GM12864 (cell line): Measurements from ENCODE around the gene TMEM254.
"Not testable (repeated sequence)": the region's sequence is repeated elsewhere in the genome, so short reads cannot be mapped to it uniquely, and the experiment has no call there.

Experiments
- DNase-seq: peaks from one replicate; pipeline ENCODE4 v3.0.0-alpha.2; 2011; ENCODE audit warnings: low read depth
- H3K4me3 ChIP-seq: 2 replicates; pipeline ENCODE4 v1.5.1; 2011; ENCODE audit warnings: mild to moderate bottlenecking, low read depth, low read length, control low read depth
- TF ChIP-seq, protein P1 (sequence below): IDR thresholded peaks from 2 replicates; pipeline ENCODE4 v1.5.1; 2011; ENCODE audit warnings: low read depth, mild to moderate bottlenecking, moderate library complexity, low read length, control low read depth, inconsistent platforms; ENCODE audit errors: missing control alignments

The TMEM254 gene

GRCh38 chr10:80064120-80064886, 14.2 kb upstream of the TMEM254 start:
- TF ChIP-seq, protein P1, sequence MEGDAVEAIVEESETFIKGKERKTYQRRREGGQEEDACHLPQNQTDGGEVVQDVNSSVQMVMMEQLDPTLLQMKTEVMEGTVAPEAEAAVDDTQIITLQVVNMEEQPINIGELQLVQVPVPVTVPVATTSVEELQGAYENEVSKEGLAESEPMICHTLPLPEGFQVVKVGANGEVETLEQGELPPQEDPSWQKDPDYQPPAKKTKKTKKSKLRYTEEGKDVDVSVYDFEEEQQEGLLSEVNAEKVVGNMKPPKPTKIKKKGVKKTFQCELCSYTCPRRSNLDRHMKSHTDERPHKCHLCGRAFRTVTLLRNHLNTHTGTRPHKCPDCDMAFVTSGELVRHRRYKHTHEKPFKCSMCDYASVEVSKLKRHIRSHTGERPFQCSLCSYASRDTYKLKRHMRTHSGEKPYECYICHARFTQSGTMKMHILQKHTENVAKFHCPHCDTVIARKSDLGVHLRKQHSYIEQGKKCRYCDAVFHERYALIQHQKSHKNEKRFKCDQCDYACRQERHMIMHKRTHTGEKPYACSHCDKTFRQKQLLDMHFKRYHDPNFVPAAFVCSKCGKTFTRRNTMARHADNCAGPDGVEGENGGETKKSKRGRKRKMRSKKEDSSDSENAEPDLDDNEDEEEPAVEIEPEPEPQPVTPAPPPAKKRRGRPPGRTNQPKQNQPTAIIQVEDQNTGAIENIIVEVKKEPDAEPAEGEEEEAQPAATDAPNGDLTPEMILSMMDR, result no peak
- no peak overlapping the region for H3K4me3 ChIP-seq
- no peak for DNase-seq

DNA sequence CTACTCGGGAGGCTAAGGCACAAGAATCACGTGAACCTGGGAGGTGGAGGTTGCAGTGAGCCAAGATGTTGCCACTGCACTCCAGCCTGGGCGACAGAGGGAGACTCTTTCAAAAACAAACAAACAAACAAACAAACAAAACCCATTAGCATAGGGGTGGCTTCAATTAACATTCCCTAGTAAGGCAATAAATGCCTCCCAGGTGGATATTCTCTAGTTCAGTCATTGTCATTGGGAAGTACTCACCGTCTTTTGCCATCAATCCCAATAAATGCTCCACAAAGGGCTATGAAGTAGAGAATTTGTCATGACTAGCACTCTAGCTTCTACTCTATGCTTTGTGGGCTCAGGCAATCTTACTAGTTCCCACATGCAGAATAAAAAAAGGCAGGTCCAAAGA, 11.7 kb upstream of the TMEM254 start:
- TF ChIP-seq, protein P1, result no peak
- no peak overlapping the region for H3K4me3 ChIP-seq
- no peak for DNase-seq

DNA sequence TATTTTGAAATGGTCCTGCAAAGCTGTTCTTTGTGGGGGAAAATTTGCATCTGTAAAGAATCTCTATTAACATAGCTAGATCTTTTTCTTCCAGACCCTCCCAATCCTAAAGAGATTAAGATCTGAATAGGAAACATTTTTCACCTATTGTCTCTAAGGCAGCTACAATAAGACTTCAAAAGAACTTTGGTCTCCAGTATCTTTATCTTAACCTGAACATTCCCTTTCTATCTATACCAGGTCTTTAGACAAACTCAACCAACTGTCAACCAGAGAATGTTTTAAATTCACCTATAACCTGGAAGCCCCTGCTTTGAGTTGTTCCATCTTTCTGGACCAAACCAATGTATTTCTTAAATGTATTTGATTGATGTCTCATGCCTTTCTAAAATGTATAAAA, 10.6 kb upstream of the TMEM254 start:
- DNase-seq, result not testable (repeated sequence)

DNA sequence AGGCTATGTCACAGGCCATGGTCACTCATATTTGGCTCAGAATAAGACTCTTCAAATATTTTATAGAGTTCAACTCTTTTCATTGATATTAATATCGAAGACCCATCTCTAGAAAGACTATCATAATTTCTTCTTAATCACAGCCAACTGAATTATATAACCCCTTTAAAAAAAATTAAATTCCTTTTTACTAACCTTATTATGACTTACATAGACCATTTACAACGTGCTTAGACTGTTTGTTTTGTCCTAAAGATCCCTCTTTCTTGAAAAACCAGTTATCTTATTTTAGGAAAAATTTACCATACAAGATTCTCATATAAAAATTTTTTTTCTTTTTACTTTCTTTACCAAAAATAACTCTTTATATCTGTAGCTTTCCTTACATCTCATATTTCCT, 10.2 kb upstream of the TMEM254 start:
- no peak for DNase-seq
- TF ChIP-seq, protein P1, result no peak
- no peak overlapping the region for H3K4me3 ChIP-seq

More for the DNA sequence above, 10.6 kb upstream of the TMEM254 start:
- H3K4me3 ChIP-seq, result not testable (repeated sequence)

DNA sequence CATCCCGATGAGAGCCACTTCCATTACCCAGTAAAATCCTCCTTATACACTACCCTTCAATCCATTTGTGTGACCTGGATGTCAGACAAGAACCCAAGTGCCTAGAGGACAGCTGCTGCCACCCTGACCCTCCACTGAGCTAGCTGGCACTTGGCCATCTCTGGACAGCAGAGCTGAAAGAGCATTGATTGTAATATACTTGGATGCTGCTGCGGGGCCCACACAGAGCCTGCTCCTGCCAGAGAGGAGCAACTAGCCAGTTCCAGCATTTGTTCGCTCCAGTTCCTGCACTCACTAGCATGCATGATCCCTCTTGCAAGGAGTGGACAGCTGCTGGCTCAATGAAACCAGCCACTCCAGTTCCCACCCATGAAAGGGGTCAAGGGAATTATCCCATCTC, 8.4 kb upstream of the TMEM254 start:
- TF ChIP-seq, protein P1, result no peak
- no peak overlapping the region for H3K4me3 ChIP-seq
- DNase-seq, result no peak

DNA sequence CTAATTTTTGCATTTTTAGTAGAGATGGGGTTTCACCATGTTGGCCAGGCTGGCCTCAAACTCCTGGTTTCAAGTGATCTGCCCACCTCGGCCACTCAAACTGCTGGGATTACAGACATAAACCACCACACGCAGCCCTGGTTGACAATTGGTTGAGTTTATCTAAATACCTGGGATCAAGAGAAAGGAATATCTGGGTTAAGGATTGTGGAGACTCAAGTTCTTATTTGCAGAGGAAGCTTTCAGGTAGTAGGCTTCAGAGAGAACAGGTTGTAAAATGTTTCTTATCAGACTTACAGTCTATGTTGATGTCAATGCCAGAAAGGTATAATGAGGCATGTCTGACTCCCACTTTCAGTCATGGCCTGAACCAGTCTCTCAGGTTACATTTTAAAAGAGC, 5.9 kb upstream of the TMEM254 start:
- no peak overlapping the region for H3K4me3 ChIP-seq
- DNase-seq, result no peak
- TF ChIP-seq, protein P1, result no peak

DNA sequence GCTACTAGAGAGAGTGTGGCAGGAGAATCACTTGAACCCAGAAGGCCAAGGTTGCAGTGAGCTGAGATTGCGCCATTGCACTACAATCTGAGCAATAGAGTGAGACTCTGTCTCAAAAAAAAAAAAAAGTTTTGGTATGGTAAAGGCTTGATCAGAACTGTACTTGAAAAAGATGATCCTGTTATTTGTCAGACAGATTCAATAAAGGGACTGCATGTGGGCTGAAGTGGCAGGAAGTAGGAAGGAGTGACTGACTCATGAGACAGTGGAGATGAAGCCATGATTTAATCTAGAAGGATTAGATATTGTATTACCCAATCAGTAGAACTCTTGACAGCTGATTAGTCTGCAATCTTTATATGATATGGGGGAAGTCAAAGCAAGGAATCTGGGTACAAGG, 2.7 kb upstream of the TMEM254 start:
- H3K4me3 ChIP-seq, result no peak overlapping the region
- TF ChIP-seq, protein P1, result no peak
- DNase-seq, result no peak
